Measurements from ENCODE around the gene MON2. TPM values are rescaled to one million over a fixed set of nuclear protein-coding genes. Genes with fewer than 3 reads are reported as not detected.

The MON2 gene
- total and polyA plus RNA-seq, 2 donors (not counting 3 experiments of a cell fraction or from before 2014, with no cell fraction given), result 8.9 to 41.8 TPM

GRCh38 chr12:62629413-62629812 is 162.8 kb downstream of the MON2 start:
- intact Hi-C loops (cut with micrococcal nuclease) (no loop called here), dilution Hi-C loops (cut with MboI; ENCODE audit: extremely low pct_ligation_motif_present, low sequenced_read_pairs) (no loop called here)
- no peaks in the 10 kb centered on the region for H3K79me2 ChIP-seq (ENCODE audit: control insufficient read depth, insufficient read depth, low read length)
- POLR2A ChIA-PET, result no interaction called here
- no peaks in the 10 kb centered on the region for H3K9me1 ChIP-seq (replicated peaks; ENCODE audit: control insufficient read depth, extremely low read depth, insufficient read depth, low read length)
- H3K9me3 ChIP-seq (replicated peaks; ENCODE audit: control insufficient read depth, insufficient read depth, low read length), result no peaks in the 10 kb centered on the region
- CTCF ChIA-PET, result interaction anchor here (0.7 to 2.3 kb wide), 8 partner anchors 11 to 170 kb away, joined by 3 to 7 read pairs (median 4); no protein-coding TSS in a partner anchor
- no peak overlapping the region for H3K9ac ChIP-seq (replicated peaks; ENCODE audit: extremely low read depth, insufficient read depth, low read length)
- no peak overlapping the region for H3K27ac ChIP-seq (ENCODE audit: insufficient read depth, low read depth, low read length)
- no TSS peak for BruUV-seq (replicated peaks)
- TF ChIP-seq POLR2AphosphoS5 (IDR thresholded peaks at IDR 0.05; ENCODE audit: insufficient read depth, low read depth, low read length), result no peak
- TF ChIP-seq EZH2 (IDR thresholded peaks at IDR 0.05; ENCODE audit: borderline replicate concordance, low read depth, low read length, severe bottlenecking), result no peak
- no peak for TF ChIP-seq FOS (IDR thresholded peaks at IDR 0.05; ENCODE audit: borderline replicate concordance, insufficient read depth, low read length)
- no peak for TF ChIP-seq MYC (IDR thresholded peaks at IDR 0.05; ENCODE audit: low read depth, low read length)
- no peak for TF ChIP-seq GATA2 (IDR thresholded peaks at IDR 0.05; ENCODE audit: insufficient read depth, insufficient read length, low read depth, low read length)
- TF ChIP-seq CTCF (IDR thresholded peaks at IDR 0.05; ENCODE audit: extremely low read depth in 1 of 2, insufficient read depth in 1 of 2, low read depth in 1 of 2, low read length in 2 of 2), result no peak
- H4K20me1 ChIP-seq (replicated peaks; ENCODE audit: control insufficient read depth, extremely low read depth, insufficient read depth, low read length), result no peaks in the 10 kb centered on the region
- H3K4me2 ChIP-seq (ENCODE audit: insufficient read depth, low read length), result no peak overlapping the region
- no peak for DNase-seq (ENCODE audit: low read depth, low spot score)
- H3K27me3 ChIP-seq (ENCODE audit: control insufficient read depth in 2 of 2, insufficient read depth in 2 of 2, low read length in 2 of 2), result no peaks in the 10 kb centered on the region
- H3K4me3 ChIP-seq (replicated peaks in 1 of 3; ENCODE audit: insufficient read depth in 1 of 3, low read depth in 1 of 3, low read length in 3 of 3), result no peak overlapping the region
- no peak for FAIRE-seq
- peaks cover 17% of the 10 kb centered on the region for H3K4me1 ChIP-seq (ENCODE audit: control insufficient read depth, extremely low read depth, insufficient read depth, low read length)
- H3K36me3 ChIP-seq (ENCODE audit: control insufficient read depth in 2 of 2, extremely low read depth in 1 of 2, insufficient read depth in 2 of 2, low read length in 2 of 2), result no peaks in the 10 kb centered on the region
- H2AFZ ChIP-seq (ENCODE audit: low read depth, low read length), result no peak overlapping the region

Data from endothelial cell of umbilical vein (primary cell).